Psoas muscle (tissue), 8 donors: ENCODE data around the gene HDAC5. TPM values are rescaled to one million over a fixed set of nuclear protein-coding genes. Genes with fewer than 3 reads are reported as not detected.

Experiments
- ATAC-seq, 4 donors: fragments of 200-7000 bp; cut with Tn5 transposase; one replicate each; pipeline ENCODE4 v1.9.1; 2020; ENCODE audit warnings: moderate library complexity in 3 of 4, mild to moderate bottlenecking in 2 of 4
- DNase-seq, 2 donors: peaks; one replicate each; pipeline ENCODE4 v3.0.0-alpha.2; 2020
- H3K27ac ChIP-seq: fragments of 200-600 bp; one replicate; pipeline ENCODE4 v1.8.0; 2022
- H3K27me3 ChIP-seq, 3 donors: fragments of 200-600 bp in 1 of 3; one replicate each; pipeline versions ENCODE4 v1.6.1 to v1.8.0; 2013 to 2022; ENCODE audit warnings: low read length in 2 of 3, mild to moderate bottlenecking in 2 of 3, moderate library complexity in 1 of 3; ENCODE audit not compliant: insufficient read depth in 3 of 3
- H3K36me3 ChIP-seq, 2 donors: fragments of 200-600 bp in 1 of 2; one replicate each; pipeline versions ENCODE4 v1.6.1 to v1.8.0; 2013 to 2022; ENCODE audit warnings: low read depth in 1 of 2, mild to moderate bottlenecking in 1 of 2, moderate library complexity in 1 of 2; ENCODE audit not compliant: insufficient read depth in 1 of 2
- H3K4me1 ChIP-seq: fragments of 200-600 bp; one replicate; pipeline ENCODE4 v1.8.0; 2022
- H3K4me3 ChIP-seq: fragments of 200-600 bp; one replicate; pipeline ENCODE4 v1.8.0; 2022; ENCODE audit warnings: mild to moderate bottlenecking
- H3K9me3 ChIP-seq: fragments of 200-600 bp; one replicate; pipeline ENCODE4 v1.8.0; 2022
- WGBS, 3 donors: extraction: QIAGEN DNeasy Blood & Tissue Kit; methylation state at CpG; one replicate each; pipeline versions ENCODE4 v1.1.6 to v1.1.7; 2013; 5-methylcytosine and 5-hydroxymethylcytosine counted together
- intact Hi-C, 2 donors: fragments of 100-400 bp; cut with DNase I; formaldehyde crosslinking; loops; one replicate each; pipeline versions ENCODE4 v1.11.0 to v1.14.2; 2022
- polyA plus RNA-seq, 3 donors: library from polyadenylated mRNA; stranded (reverse); fragments of 200-250 nt; gene quantifications; one replicate each; pipeline ENCODE4 v1.2.3, GENCODE V29; 2013
- total RNA-seq, 4 donors: library from RNA; stranded (reverse); fragmentation: NEBNext Ultra II Directional in 2 of 4; extraction: Animal tissue kit (Norgen Biotek cat#: 25700) in 2 of 4; gene quantifications; one replicate each; pipeline versions ENCODE4 v1.2.1 to v1.2.4, GENCODE V29; 2021 to 2023
- TF ChIP-seq, protein P1 (sequence below): fragments of 200-600 bp; IDR thresholded peaks from one replicate; pipeline ENCODE4 v1.8.0; 2022; ENCODE audit warnings: antibody characterized with exemption
- donor health status: healthy with polysubstance abuse.
- donor health status: DM: no; HTN: no; CAD: no; lungs with moderate emphysema.
- donor health status: Bipolar disorder and iron deficiency.
- donor health status: healthy.
- donor health status: DM: yes; HTN: yes; CAD: no.
- donor health status: DM: no; HTN: no; CAD: no.
- donor health status: DM: no; HTN: no; CAD: no.
- donor health status: DM: yes; HTN: yes; CAD: no.

Gene HDAC5
- total and polyA plus RNA-seq, 7 donors, result 8.8 to 75.6 (median 35.8) TPM

DNA sequence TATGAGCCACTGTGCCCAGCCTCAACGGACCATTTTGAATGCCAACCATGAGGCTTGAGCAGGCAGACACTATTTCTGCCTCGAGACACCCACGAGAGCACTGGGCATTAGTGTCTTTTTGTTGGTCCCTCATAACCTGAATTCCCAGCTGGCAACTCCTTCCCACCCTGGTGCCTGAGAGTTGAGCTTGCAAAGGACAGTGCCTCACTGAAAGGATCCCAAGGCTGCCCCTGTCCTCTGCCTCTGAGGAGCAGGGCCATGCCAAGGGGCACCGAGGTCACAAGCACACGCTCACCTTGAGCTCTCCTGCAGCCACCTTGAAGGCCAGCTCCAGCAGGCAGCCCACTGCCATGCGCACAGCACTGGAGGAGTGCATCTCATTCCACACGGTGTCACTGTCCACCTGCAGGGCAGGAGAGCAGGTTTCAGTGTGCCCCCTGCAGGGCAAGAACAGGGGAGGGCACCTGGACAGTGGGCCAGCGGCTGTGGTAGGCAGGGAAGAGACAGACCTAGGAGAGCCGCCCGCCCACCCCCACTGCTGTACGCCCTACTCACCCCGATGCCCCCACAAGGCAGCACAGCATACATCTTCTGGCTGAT, 40.1 kb downstream of the HDAC5 start:
- H3K4me3 ChIP-seq, result no peak overlapping the region
- intact Hi-C loops, result no loop called here
- H3K9me3 ChIP-seq, result no peaks in the 10 kb centered on the region
- DNase-seq (no peak), ATAC-seq (peak; percentile 23 to 68 (median 27))
- no peaks in the 10 kb centered on the region for H3K27me3 ChIP-seq
- H3K36me3 ChIP-seq, result peaks cover 5 to 98% of the 10 kb centered on the region in 2 donors
- H3K27ac ChIP-seq, result no peak overlapping the region
- peaks cover 6% of the 10 kb centered on the region for H3K4me1 ChIP-seq
- TF ChIP-seq, protein P1, sequence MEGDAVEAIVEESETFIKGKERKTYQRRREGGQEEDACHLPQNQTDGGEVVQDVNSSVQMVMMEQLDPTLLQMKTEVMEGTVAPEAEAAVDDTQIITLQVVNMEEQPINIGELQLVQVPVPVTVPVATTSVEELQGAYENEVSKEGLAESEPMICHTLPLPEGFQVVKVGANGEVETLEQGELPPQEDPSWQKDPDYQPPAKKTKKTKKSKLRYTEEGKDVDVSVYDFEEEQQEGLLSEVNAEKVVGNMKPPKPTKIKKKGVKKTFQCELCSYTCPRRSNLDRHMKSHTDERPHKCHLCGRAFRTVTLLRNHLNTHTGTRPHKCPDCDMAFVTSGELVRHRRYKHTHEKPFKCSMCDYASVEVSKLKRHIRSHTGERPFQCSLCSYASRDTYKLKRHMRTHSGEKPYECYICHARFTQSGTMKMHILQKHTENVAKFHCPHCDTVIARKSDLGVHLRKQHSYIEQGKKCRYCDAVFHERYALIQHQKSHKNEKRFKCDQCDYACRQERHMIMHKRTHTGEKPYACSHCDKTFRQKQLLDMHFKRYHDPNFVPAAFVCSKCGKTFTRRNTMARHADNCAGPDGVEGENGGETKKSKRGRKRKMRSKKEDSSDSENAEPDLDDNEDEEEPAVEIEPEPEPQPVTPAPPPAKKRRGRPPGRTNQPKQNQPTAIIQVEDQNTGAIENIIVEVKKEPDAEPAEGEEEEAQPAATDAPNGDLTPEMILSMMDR, result peak; percentile 39
- WGBS, 3 donors, result 77 to 87% (median 79%) methylated on average over 12 of the region's 12 CpGs

DNA sequence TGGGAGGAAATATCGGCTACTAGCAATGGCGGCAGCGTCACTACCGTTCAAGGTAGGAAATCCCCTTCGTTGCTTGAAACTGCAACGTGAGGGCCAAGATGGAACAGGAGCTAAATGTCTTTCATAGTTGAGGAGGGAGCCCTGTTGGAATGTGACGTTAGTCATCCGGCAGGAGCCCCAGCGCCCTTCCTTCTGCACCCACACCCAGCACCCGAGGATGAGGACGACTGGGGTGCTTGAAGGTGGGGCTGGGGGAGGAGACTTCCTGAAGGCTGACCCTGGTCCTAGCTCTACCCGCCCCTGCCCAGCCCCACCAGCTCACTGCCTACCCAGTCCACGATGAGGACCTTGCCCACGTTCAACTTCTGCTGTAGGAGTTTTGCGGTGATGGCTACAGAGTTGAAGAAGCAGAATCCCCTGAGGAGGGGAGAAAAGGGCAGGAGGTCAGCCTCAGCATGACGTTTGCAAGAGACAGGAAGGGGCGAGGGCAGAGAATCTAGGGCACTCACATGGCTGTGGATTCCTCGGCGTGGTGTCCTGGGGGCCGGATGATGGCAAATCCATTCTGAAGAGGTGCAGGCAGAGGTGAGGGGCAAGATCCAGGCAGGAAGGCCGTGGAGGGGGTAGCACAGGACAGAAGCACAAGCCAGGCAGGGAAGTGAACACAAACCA, 41.0 kb downstream of the HDAC5 start:
- DNase-seq (no peak), ATAC-seq (no peak)
- 71 to 80% (median 73%) methylated on average over 21 of the region's 21 CpGs for WGBS, 3 donors
- H3K9me3 ChIP-seq, result no peaks in the 10 kb centered on the region
- no peaks in the 10 kb centered on the region for H3K27me3 ChIP-seq
- H3K27ac ChIP-seq, result no peak overlapping the region
- H3K36me3 ChIP-seq, result peaks cover 5 to 98% of the 10 kb centered on the region in 2 donors
- H3K4me3 ChIP-seq, result no peak overlapping the region
- peaks cover 4% of the 10 kb centered on the region for H3K4me1 ChIP-seq
- intact Hi-C loops, result no loop called here
- TF ChIP-seq, protein P1, result no peak

DNA sequence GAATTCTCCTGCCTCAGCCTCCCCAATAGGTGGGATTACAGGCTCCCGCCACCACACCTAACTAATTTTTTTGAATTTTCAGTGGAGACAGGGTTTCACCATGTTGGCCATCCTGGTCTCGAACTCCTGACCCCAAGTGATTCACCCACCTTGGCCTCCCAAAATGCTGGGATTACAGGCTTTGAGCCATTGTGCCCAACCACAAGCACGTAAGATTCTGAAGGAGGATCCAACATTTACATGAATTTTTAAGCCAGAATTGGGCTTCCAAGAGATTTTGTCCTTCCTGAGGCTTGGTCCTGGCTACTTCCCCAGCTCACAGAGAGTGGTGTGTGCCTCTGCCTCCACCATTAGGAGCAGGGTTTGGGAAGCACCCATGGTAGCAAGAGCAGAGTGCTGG, 41.8 kb downstream of the HDAC5 start:
- TF ChIP-seq, protein P1, result no peak
- DNase-seq (no peak), ATAC-seq (no peak)
- Histone ChIP-seq H3K9me3 (no peaks in the 10 kb centered on the region), H3K27ac (no peak overlapping the region), H3K4me1 (no peaks in the 10 kb centered on the region), H3K27me3 (no peaks in the 10 kb centered on the region), H3K36me3 (peaks cover 5 to 100% of the 10 kb centered on the region in 2 donors), H3K4me3 (no peak overlapping the region)
- intact Hi-C loops, result no loop called here
- WGBS, 3 donors, result 90 to 94% (median 92%) methylated on average over 3 of the region's 3 CpGs

DNA sequence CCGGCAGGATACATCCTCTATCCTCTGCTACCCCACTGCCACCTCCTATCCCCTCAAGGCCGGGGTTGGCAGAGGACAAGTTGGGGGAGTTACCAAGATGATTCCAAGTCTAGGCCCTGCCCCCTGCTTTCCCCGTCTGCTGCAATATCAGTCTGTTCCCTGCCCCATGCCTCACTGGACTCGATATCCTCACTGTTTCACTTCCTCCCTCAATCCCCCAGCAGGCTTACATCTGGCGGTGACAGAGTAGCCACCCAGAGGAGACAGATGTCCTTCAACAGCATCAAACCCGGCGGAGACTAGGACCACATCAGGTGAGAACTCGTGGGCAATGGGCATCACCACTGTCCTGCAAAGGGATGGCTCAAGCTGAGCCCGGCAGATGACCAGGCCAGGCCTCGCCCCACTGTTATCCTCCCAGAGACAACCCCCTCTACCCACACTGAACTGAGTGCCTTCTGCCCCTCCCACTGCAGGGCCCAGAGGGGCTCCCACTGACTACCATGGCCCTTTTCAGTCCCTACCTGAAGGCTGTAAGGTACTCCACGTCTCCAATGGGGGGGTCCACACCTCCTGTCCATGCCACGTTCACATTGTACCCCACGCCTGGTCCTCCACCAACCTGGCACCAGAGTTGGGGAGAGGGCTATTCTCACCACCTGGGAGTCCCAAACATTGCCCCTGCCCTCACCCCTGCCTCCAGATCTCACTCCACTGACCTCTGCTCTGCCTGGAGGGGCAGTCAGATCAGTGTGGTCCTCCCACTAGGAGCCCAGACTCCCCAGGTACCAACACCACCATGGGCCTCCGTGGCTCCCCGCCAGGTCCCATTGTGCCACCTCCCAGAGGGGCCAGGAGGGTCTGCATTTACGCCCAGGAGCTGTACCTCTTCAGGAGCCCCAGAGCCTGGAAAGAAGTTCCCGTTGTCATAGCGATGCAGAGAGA, 43.3 kb downstream of the HDAC5 start:
- ATAC-seq (no peak), DNase-seq (no peak)
- H3K27me3 ChIP-seq, result no peaks in the 10 kb centered on the region
- H3K4me3 ChIP-seq, result no peak overlapping the region
- no peaks in the 10 kb centered on the region for H3K9me3 ChIP-seq
- H3K36me3 ChIP-seq, result peaks cover 5 to 100% of the 10 kb centered on the region in 2 donors
- H3K27ac ChIP-seq, result no peak overlapping the region
- no peaks in the 10 kb centered on the region for H3K4me1 ChIP-seq
- intact Hi-C loops, result no loop called here
- WGBS, 3 donors, result 77 to 81% (median 80%) methylated on average over 18 of the region's 18 CpGs
- TF ChIP-seq, protein P1, result no peak
